ENCODE results near the gene ENPP3. TPM values are rescaled to one million over a fixed set of nuclear protein-coding genes. Genes with fewer than 3 reads are reported as not detected.

The ENPP3 gene
- total and polyA plus RNA-seq, 2 of the 13 experiments (the other 11 are each of a cell fraction or from before 2014, with no cell fraction given) = 40.0 to 75.4 TPM

DNA sequence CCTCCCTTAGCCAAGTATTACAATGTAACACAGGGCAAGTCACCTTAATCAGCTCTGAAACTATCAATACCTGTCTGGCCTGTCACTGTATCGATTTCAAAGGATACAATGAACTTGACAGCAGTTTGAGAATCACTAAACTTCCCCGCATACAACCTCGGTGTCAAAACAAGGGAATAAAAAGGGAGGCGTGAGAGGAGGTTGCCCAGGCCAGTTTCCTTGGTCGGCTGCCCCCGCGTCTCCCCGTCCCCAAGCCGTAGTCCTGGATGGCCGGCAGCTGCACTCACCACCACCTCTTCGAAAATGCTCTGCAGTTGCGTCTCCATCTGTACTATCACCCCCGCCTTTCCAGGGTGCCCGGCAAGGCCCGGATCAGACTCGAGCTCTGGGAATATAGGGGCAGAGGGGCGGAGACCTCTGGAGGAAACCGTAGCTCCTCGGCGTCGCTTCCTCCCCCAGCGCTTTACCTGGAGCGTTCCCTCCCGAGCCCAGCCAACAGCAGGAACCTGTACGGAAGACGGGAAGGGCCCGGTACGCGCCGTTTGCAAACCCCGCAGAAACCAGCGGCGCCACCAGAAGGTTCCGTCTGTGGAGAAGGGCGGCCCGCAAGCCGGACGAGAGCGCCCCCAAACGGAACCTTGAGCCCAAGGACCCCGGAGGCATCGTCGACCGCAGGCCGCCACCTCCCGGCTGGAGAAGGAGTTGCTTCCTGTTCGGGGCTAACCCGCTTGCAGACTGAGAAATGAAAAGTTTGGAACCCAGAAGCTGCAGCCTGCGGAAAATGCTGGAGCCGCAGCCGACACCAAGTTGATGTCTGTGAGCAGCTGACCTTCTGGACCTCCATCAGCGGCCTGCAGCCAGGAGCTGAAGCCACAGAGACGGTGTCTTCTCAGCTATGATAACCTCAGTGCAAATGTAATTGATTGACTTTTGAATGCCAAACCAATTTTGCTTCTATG is 9.1 kb upstream of the ENPP3 start, which contains the start of gene MED23 (continued):
- no peak for TF ChIP-seq NFRKB (IDR thresholded peaks at IDR 0.05)
- TF ChIP-seq XBP1 (CRISPR knock-in tag; IDR thresholded peaks at IDR 0.05) = peak; percentile 84; the same call in 1 of the 2 replicates
- no peak for TF ChIP-seq ZNF616 (CRISPR knock-in tag; IDR thresholded peaks at IDR 0.05; ENCODE audit: low read depth)
- TF ChIP-seq, protein P1, sequence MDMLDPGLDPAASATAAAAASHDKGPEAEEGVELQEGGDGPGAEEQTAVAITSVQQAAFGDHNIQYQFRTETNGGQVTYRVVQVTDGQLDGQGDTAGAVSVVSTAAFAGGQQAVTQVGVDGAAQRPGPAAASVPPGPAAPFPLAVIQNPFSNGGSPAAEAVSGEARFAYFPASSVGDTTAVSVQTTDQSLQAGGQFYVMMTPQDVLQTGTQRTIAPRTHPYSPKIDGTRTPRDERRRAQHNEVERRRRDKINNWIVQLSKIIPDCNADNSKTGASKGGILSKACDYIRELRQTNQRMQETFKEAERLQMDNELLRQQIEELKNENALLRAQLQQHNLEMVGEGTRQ (IDR thresholded peaks at IDR 0.05; ENCODE audit: low read depth, low read length) = no peak
- TF ChIP-seq, protein P1 (CRISPR knock-in tag; IDR thresholded peaks at IDR 0.05; ENCODE audit: borderline replicate concordance) = peak; percentile 10; the same call in 1 of the 2 replicates
- peak; percentile 97; the same call in 1 of the 2 replicates for TF ChIP-seq PRMT3 (CRISPR knock-in tag; IDR thresholded peaks at IDR 0.05; ENCODE audit: borderline replicate concordance, low read depth)
- TF ChIP-seq ZBTB8A (CRISPR knock-in tag; IDR thresholded peaks at IDR 0.05; ENCODE audit: borderline replicate concordance, low read depth) = peak; percentile 95; the same call in 1 of the 2 replicates
- peak; percentile 64; the same call in 1 of the 2 replicates for TF ChIP-seq HMG20A (CRISPR knock-in tag; IDR thresholded peaks at IDR 0.05; ENCODE audit: borderline replicate concordance)
- peak; percentile 80 for TF ChIP-seq ZKSCAN1 (IDR thresholded peaks at IDR 0.05; ENCODE audit: low read length)
- peak; percentile 100 for TF ChIP-seq XRCC5 (optimal IDR thresholded peaks at IDR 0.05; ENCODE audit: low read length)
- TF ChIP-seq FOXA3 (CRISPR knock-in tag; IDR thresholded peaks at IDR 0.05) = peak; percentile 91
- peak; percentile 34; the same call in 1 of the 2 replicates for TF ChIP-seq RFX3 (CRISPR knock-in tag; IDR thresholded peaks at IDR 0.05)
- TF ChIP-seq ZNF615 (CRISPR knock-in tag; IDR thresholded peaks at IDR 0.05; ENCODE audit: borderline replicate concordance) = peak; percentile 99
- TF ChIP-seq ADNP (CRISPR knock-in tag; IDR thresholded peaks at IDR 0.05) = peak; percentile 96
- peak; percentile 96; the same call in 1 of the 2 replicates for TF ChIP-seq ZNF292 (CRISPR knock-in tag; IDR thresholded peaks at IDR 0.05; ENCODE audit: borderline replicate concordance, low read depth)
- TF ChIP-seq ZSCAN21 (CRISPR knock-in tag; IDR thresholded peaks at IDR 0.05; ENCODE audit: borderline replicate concordance) = peak; percentile 97
- no peak for TF ChIP-seq POLR2AphosphoS2 (IDR thresholded peaks at IDR 0.05; ENCODE audit: low read depth, low read length)
- TF ChIP-seq FOXM1 (CRISPR knock-in tag; IDR thresholded peaks at IDR 0.05) = peak; percentile 44; the same call in 1 of the 2 replicates
- peak; percentile 99 for TF ChIP-seq ZNF44 (CRISPR knock-in tag; IDR thresholded peaks at IDR 0.05)
- TF ChIP-seq ATM (IDR thresholded peaks at IDR 0.05; ENCODE audit: borderline replicate concordance) = no peak
- peak; percentile 32; the same call in 1 of the 2 replicates for TF ChIP-seq TRIM24 (CRISPR knock-in tag; IDR thresholded peaks at IDR 0.05)
- peak; percentile 96 for TF ChIP-seq ZNF354B (CRISPR knock-in tag; IDR thresholded peaks at IDR 0.05)
- peak; percentile 99 for TF ChIP-seq ZNF543 (CRISPR knock-in tag; IDR thresholded peaks at IDR 0.05)
- TF ChIP-seq, protein P2, sequence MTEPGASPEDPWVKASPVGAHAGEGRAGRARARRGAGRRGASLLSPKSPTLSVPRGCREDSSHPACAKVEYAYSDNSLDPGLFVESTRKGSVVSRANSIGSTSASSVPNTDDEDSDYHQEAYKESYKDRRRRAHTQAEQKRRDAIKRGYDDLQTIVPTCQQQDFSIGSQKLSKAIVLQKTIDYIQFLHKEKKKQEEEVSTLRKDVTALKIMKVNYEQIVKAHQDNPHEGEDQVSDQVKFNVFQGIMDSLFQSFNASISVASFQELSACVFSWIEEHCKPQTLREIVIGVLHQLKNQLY (CRISPR knock-in tag; IDR thresholded peaks at IDR 0.05) = peak; percentile 75
- TF ChIP-seq SP4 (CRISPR knock-in tag; IDR thresholded peaks at IDR 0.05) = peak; percentile 98
- TF ChIP-seq ZMYM2 (CRISPR knock-in tag; IDR thresholded peaks at IDR 0.05) = peak; percentile 89
- TF ChIP-seq SP2 (CRISPR knock-in tag; IDR thresholded peaks at IDR 0.05) = peak; percentile 73
- TF ChIP-seq NKX3-1 (CRISPR knock-in tag; IDR thresholded peaks at IDR 0.05) = peak; percentile 96
- TF ChIP-seq CCAR2 (optimal IDR thresholded peaks at IDR 0.05; ENCODE audit: low read depth, low read length) = peak; percentile 99
- TF ChIP-seq, protein P3, sequence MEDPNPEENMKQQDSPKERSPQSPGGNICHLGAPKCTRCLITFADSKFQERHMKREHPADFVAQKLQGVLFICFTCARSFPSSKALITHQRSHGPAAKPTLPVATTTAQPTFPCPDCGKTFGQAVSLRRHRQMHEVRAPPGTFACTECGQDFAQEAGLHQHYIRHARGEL (CRISPR knock-in tag; IDR thresholded peaks at IDR 0.05) = peak; percentile 96; the same call in 1 of the 2 replicates
